H9 (cell line): Measurements from ENCODE around the gene ZNF791. TPM values are rescaled to one million over a fixed set of nuclear protein-coding genes. Genes with fewer than 3 reads are reported as not detected.
"Not testable (repeated sequence)": the region's sequence is repeated elsewhere in the genome, so short reads cannot be mapped to it uniquely, and the experiment has no call there.

Experiments used
- DNase-seq: peaks from one replicate; pipeline ENCODE4 v3.0.0-alpha.2; 2017
- H2AFZ ChIP-seq: one replicate; pipeline ENCODE4 v1.6.1; 2013; ENCODE audit warnings: mild to moderate bottlenecking, low read length, control low read depth, moderate library complexity
- H2AK5ac ChIP-seq: 2 replicates; pipeline ENCODE4 v1.6.1; 2013; ENCODE audit warnings: low read length, control low read depth, mixed read lengths; ENCODE audit not compliant: insufficient read length
- H2BK120ac ChIP-seq: one replicate; pipeline ENCODE4 v1.6.1; 2013; ENCODE audit warnings: low read depth, mild to moderate bottlenecking, low read length, control low read depth, inconsistent platforms; ENCODE audit not compliant: poor library complexity, severe bottlenecking
- H2BK12ac ChIP-seq: 2 replicates; pipeline ENCODE4 v1.6.1; 2013; ENCODE audit warnings: low read length, control low read depth, mixed read lengths, low read depth; ENCODE audit not compliant: insufficient read length
- H2BK15ac ChIP-seq: 2 replicates; pipeline ENCODE4 v1.6.1; 2013; ENCODE audit warnings: low read depth, low read length, control low read depth
- H2BK20ac ChIP-seq: one replicate; pipeline ENCODE4 v1.6.1; 2013; ENCODE audit warnings: low read depth, mild to moderate bottlenecking, low read length, control low read depth, inconsistent platforms; ENCODE audit not compliant: poor library complexity, severe bottlenecking
- H2BK5ac ChIP-seq: 2 replicates; pipeline ENCODE4 v1.6.1; 2013; ENCODE audit warnings: low read length, control low read depth, mixed read lengths; ENCODE audit not compliant: insufficient read length
- H3K14ac ChIP-seq: 2 replicates; pipeline ENCODE4 v1.6.1; 2013; ENCODE audit warnings: low read length, control low read depth; ENCODE audit not compliant: insufficient read depth
- H3K18ac ChIP-seq: 2 replicates; pipeline ENCODE4 v1.6.1; 2013; ENCODE audit warnings: low read depth, mild to moderate bottlenecking, mixed read lengths, low read length, control low read depth; ENCODE audit not compliant: insufficient read length
- H3K23ac ChIP-seq: 2 replicates; pipeline ENCODE4 v1.6.1; 2013; ENCODE audit warnings: low read length, control low read depth, mixed read lengths, low read depth; ENCODE audit not compliant: insufficient read length
- H3K23me2 ChIP-seq: 2 replicates; pipeline ENCODE4 v1.6.1; 2013; ENCODE audit warnings: low read depth, mild to moderate bottlenecking, mixed read lengths, low read length, control low read depth; ENCODE audit not compliant: insufficient read length, poor library complexity, severe bottlenecking
- H3K27ac ChIP-seq: 2 replicates; pipeline ENCODE4 v1.5.1; 2013; ENCODE audit warnings: low read length, control low read depth, mixed read lengths, low read depth; ENCODE audit not compliant: insufficient read length
- H3K27me3 ChIP-seq: 2 replicates; pipeline ENCODE4 v1.6.1; 2013; ENCODE audit warnings: low read length, control low read depth, inconsistent platforms; ENCODE audit not compliant: insufficient read depth
- H3K4ac ChIP-seq: 2 replicates; pipeline ENCODE4 v1.6.1; 2013; ENCODE audit warnings: low read depth, mild to moderate bottlenecking, control low read depth, inconsistent platforms, low read length, moderate library complexity
- H3K4me1 ChIP-seq: 2 replicates; pipeline ENCODE4 v1.6.1; 2013; ENCODE audit warnings: low read length, control low read depth, inconsistent platforms; ENCODE audit not compliant: insufficient read depth
- H3K4me2 ChIP-seq: 2 replicates; pipeline ENCODE4 v1.6.1; 2013; ENCODE audit warnings: low read length, control low read depth, mixed read lengths; ENCODE audit not compliant: insufficient read length, insufficient read depth
- H3K56ac ChIP-seq: 2 replicates; pipeline ENCODE4 v1.6.1; 2013; ENCODE audit warnings: low read depth, mild to moderate bottlenecking, mixed read lengths, low read length, control low read depth; ENCODE audit not compliant: insufficient read length
- H3K79me1 ChIP-seq: 2 replicates; pipeline ENCODE4 v1.6.1; 2013; ENCODE audit warnings: low read depth, mild to moderate bottlenecking, moderate library complexity, low read length, control low read depth, inconsistent platforms; ENCODE audit not compliant: insufficient read depth, poor library complexity, severe bottlenecking
- H3K79me2 ChIP-seq: 2 replicates; pipeline ENCODE4 v1.6.1; 2013; ENCODE audit warnings: low read length, control low read depth, inconsistent platforms; ENCODE audit not compliant: insufficient read depth
- H3K9ac ChIP-seq: 2 replicates; pipeline ENCODE4 v1.6.1; 2013; ENCODE audit warnings: low read length, control low read depth, mixed read lengths; ENCODE audit not compliant: insufficient read length; ENCODE audit errors: extremely low read depth
- H3K9me3 ChIP-seq: one replicate; pipeline ENCODE4 v1.6.1; 2013; ENCODE audit warnings: low read depth, low read length, inconsistent platforms; ENCODE audit not compliant: control insufficient read depth
- H3T11ph ChIP-seq: one replicate; pipeline ENCODE4 v1.6.1; 2013; ENCODE audit warnings: mild to moderate bottlenecking, low read length, control low read depth, inconsistent platforms
- H4K20me1 ChIP-seq: one replicate; pipeline ENCODE4 v1.6.1; 2013; ENCODE audit not compliant: control insufficient read depth, insufficient read length, insufficient read depth
- H4K5ac ChIP-seq: 2 replicates; pipeline ENCODE4 v1.6.1; 2013; ENCODE audit warnings: low read depth, mild to moderate bottlenecking, mixed read lengths, low read length, control low read depth; ENCODE audit not compliant: insufficient read length
- H4K8ac ChIP-seq: replicated peaks from 2 replicates; pipeline ENCODE4 v1.6.1; 2013; ENCODE audit warnings: low read length, control low read depth, mixed read lengths, low read depth; ENCODE audit not compliant: insufficient read length
- H4K91ac ChIP-seq: 2 replicates; pipeline ENCODE4 v1.6.1; 2013; ENCODE audit warnings: low read depth, mild to moderate bottlenecking, moderate library complexity, mixed read lengths, low read length, control low read depth; ENCODE audit not compliant: insufficient read length
- H3K27ac Mint-ChIP-seq, 3 experiments: 2 replicates in 2 of 3; 3 replicates in 1 of 3; pipeline ENCODE4 v1.8.0; 2020 to 2021; ENCODE audit warnings: mixed read lengths in 3 of 3, mild to moderate bottlenecking in 1 of 3, moderate library complexity in 1 of 3
- H3K27me3 Mint-ChIP-seq: 2 replicates; pipeline ENCODE4 v1.8.0; 2021; ENCODE audit warnings: low read depth, mild to moderate bottlenecking, moderate library complexity, mixed read lengths
- H3K36me3 Mint-ChIP-seq, 3 experiments: 2 replicates in 2 of 3; 3 replicates in 1 of 3; pipeline ENCODE4 v1.8.0; 2020 to 2021; ENCODE audit warnings: low read depth in 3 of 3, mixed read lengths in 3 of 3; ENCODE audit not compliant: insufficient read depth in 1 of 3
- H3K4me1 Mint-ChIP-seq, 2 experiments: 2 replicates each; pipeline ENCODE4 v1.8.0; 2020; ENCODE audit warnings: mixed read lengths in 2 of 2
- H3K4me3 Mint-ChIP-seq, 2 experiments: 2 replicates in 1 of 2; 3 replicates in 1 of 2; pipeline ENCODE4 v1.8.0; 2020 to 2021; ENCODE audit warnings: mild to moderate bottlenecking in 2 of 2, mixed read lengths in 2 of 2, moderate library complexity in 1 of 2
- H3K9me3 Mint-ChIP-seq, 2 experiments: 2 replicates in 1 of 2; 3 replicates in 1 of 2; pipeline ENCODE4 v1.8.0; 2020; ENCODE audit warnings: mild to moderate bottlenecking in 2 of 2, mixed read lengths in 2 of 2, moderate library complexity in 1 of 2
- WGBS: extraction: QIAGEN DNeasy Blood & Tissue Kit; methylation state at CpG from one replicate; pipeline ENCODE4 v1.1.7; 2013; ENCODE audit warnings: missing lambda C conversion rate, low lambda C conversion rate, mixed read lengths; ENCODE audit not compliant: insufficient read length; ENCODE audit errors: extremely low coverage; 5-methylcytosine and 5-hydroxymethylcytosine counted together
- total RNA-seq: library from RNA; stranded (reverse); gene quantifications from 2 replicates; pipeline ENCODE4 v1.2.1, GENCODE V29; 2021
- TF ChIP-seq, protein P1 (sequence below): fragments of 200-600 bp; sonication (generic); conservative IDR thresholded peaks from 3 replicates; pipeline ENCODE4 v1.8.0; 2021; ENCODE audit warnings: antibody characterized with exemption, mild to moderate bottlenecking

The ZNF791 gene
- total RNA-seq, 1 experiment from 2014 or later = 20.2 TPM

DNA sequence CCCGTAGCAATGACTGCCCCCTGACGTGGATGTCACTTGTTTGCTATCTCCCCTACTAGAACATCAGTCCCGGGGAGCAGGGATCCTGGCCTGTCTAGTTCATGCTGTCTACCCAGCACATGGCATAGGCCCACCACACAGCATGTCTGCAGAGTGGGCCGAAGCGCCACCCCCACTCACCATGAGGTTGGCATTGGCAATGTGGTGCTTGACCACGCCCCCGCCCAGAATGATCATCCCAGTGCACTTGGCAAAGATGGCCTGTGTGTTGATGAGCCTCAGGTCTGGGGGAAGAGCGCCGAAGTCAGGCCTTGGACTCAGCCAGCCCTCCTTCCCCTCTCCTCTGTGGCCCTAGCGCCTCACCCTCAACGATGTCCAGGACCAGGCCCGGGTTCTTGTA, 66.2 kb downstream of the ZNF791 start:
- Histone ChIP-seq H3K23ac (no peak overlapping the region), H2BK12ac (no peak overlapping the region), H3K23me2 (no peaks in the 10 kb centered on the region), H3K14ac (no peak overlapping the region), H3K27me3 (no peaks in the 10 kb centered on the region), H3K4me2 (no peak overlapping the region), H4K8ac (no peak overlapping the region), H2BK15ac (no peak overlapping the region), H3T11ph (no peak overlapping the region), H2BK120ac (no peak overlapping the region), H3K79me1 (no peaks in the 10 kb centered on the region), H3K4me1 (no peaks in the 10 kb centered on the region), H3K27ac (no peak overlapping the region), H2BK5ac (no peak overlapping the region), H2BK20ac (no peak overlapping the region), H3K9ac (no peak overlapping the region), H4K20me1 (no peaks in the 10 kb centered on the region), H3K18ac (no peak overlapping the region), H2AK5ac (no peak overlapping the region), H3K79me2 (no peaks in the 10 kb centered on the region), H4K5ac (no peak overlapping the region), H4K91ac (no peak overlapping the region), H3K56ac (no peak overlapping the region), H2AFZ (no peak overlapping the region), H3K4ac (no peak overlapping the region), H3K9me3 (no peaks in the 10 kb centered on the region)
- TF ChIP-seq, protein P1, sequence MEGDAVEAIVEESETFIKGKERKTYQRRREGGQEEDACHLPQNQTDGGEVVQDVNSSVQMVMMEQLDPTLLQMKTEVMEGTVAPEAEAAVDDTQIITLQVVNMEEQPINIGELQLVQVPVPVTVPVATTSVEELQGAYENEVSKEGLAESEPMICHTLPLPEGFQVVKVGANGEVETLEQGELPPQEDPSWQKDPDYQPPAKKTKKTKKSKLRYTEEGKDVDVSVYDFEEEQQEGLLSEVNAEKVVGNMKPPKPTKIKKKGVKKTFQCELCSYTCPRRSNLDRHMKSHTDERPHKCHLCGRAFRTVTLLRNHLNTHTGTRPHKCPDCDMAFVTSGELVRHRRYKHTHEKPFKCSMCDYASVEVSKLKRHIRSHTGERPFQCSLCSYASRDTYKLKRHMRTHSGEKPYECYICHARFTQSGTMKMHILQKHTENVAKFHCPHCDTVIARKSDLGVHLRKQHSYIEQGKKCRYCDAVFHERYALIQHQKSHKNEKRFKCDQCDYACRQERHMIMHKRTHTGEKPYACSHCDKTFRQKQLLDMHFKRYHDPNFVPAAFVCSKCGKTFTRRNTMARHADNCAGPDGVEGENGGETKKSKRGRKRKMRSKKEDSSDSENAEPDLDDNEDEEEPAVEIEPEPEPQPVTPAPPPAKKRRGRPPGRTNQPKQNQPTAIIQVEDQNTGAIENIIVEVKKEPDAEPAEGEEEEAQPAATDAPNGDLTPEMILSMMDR = no peak
- peaks cover 0 to 2% of the 10 kb centered on the region in 2 experiments; a peak in 1 of 5 replicates for H3K9me3 Mint-ChIP-seq
- H3K36me3 Mint-ChIP-seq = peaks cover 40 to 83% (median 70%) of the 10 kb centered on the region in 3 experiments
- H3K4me1 Mint-ChIP-seq = peaks cover 2 to 14% of the 10 kb centered on the region in 2 experiments; a peak in 3 of 4 replicates
- no peak overlapping the region for H3K4me3 Mint-ChIP-seq
- no CpG with 5 or more reads among the region's 12 CpGs for WGBS
- DNase-seq = no peak
- H3K27me3 Mint-ChIP-seq = no peaks in the 10 kb centered on the region
- H3K27ac Mint-ChIP-seq = peak overlapping the region in 2 of 3 experiments; percentile 22 to 79; a peak in 3 of 7 replicates

DNA sequence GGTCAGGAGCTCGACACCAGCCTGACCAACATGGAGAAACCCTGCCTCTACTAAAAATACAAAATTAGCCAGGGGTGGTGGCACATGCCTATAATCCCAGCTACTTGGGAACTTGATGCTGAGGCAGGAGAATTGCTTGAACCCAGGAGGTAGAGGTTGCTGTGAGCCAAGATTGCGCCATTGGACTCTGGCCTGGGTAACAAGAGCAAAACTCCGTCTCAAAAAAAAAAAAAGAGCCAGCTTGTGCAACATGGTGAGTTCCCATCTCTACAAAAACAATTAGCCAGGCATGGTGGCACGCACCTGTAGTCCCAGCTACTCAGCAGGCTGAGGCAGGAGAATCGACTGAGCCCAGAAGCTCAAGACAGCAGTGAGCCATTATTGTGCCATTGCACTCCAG, 67.3 kb downstream of the ZNF791 start:
- H3T11ph ChIP-seq, H3K9ac ChIP-seq, H3K79me1 ChIP-seq, H3K9me3 ChIP-seq, H2BK120ac ChIP-seq, H3K4me3 Mint-ChIP-seq, H4K91ac ChIP-seq, H4K8ac ChIP-seq, H3K9me3 Mint-ChIP-seq, H3K14ac ChIP-seq, H3K27me3 Mint-ChIP-seq, H3K27ac ChIP-seq, H2BK12ac ChIP-seq, H2BK20ac ChIP-seq, H4K20me1 ChIP-seq, DNase-seq, H3K18ac ChIP-seq, H3K79me2 ChIP-seq, H3K56ac ChIP-seq, H3K4me1 ChIP-seq, H2BK5ac ChIP-seq, H3K23ac ChIP-seq, H2AFZ ChIP-seq, H2AK5ac ChIP-seq, H3K4ac ChIP-seq, H3K27ac Mint-ChIP-seq, H2BK15ac ChIP-seq, H3K27me3 ChIP-seq, H4K5ac ChIP-seq, H3K4me2 ChIP-seq, H3K23me2 ChIP-seq: not testable (repeated sequence)
- no CpG with 5 or more reads among the region's 5 CpGs for WGBS
- H3K36me3 Mint-ChIP-seq = peaks cover 33 to 74% (median 59%) of the 10 kb centered on the region in 3 experiments
- peaks cover 2 to 16% of the 10 kb centered on the region in 2 experiments; a peak in 3 of 4 replicates for H3K4me1 Mint-ChIP-seq
